NCI-H69 (cell line): ENCODE measurements around the gene INSYN1.
"Not testable (repeated sequence)": the region's sequence is repeated elsewhere in the genome, so short reads cannot be mapped to it uniquely, and the experiment has no call there.

ENCODE experiments used
- DNase-seq: peaks from one replicate; lab custom pipeline; 2025; lab: John Stamatoyannopoulos, UW

INSYN1 gene

DNA sequence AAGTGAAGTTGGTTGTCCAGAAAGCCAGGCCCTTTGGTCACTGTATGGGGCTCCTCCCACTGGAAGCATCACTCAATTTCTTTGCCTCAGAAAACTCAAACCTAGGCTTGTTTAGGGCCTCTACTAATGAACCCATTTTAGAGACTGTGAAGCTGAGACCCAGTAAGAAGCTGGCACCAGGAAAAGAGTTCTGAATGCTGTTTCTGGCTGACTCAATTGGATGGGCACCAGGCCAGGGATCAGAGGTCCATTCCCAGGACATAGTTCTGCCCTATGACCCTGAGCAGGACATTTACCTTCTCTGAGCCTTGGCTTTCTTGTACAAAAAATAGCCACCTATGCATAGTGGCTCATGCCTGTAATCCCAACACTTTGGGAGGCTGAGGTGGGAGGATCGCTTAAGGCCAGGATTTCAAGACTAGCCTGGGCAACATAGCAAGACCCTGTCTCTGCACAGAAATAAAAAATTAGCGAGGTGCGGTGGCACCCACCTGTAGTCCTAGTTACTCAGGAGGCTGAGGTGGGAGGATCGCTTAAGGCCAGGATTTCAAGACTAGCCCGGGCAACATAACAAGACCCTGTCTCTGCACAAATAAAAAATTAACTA is 38.4 kb downstream of the INSYN1 start:
- DNase-seq = no peak

DNA sequence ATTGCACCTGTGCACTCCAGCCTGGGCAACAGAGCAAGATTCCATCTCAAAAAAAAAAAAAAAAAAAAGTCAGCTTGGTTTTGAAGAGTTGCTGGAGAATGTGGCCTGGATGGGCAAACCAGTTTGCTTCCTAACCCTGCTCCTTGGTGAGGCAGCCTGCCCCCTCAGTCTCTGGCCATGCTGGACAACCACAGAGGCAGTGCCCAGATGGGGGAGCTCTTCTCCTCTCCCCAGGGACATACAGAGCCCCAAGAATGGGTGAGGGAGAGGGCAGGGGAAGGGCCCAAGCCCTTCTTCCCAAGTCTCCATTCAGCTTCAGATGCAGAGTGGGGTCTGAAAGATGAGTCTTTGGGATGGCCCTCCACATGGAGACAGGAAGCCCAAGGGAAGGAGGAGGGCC is 41.0 kb downstream of the INSYN1 start:
- no peak for DNase-seq

- no peak for DNase-seq
Observed at GRCh38 chr15:73711526-73711925, 41.6 kb downstream of the INSYN1 start.

- DNase-seq = no peak
Observed at GRCh38 chr15:73710321-73710720, 42.8 kb downstream of the INSYN1 start.

DNA sequence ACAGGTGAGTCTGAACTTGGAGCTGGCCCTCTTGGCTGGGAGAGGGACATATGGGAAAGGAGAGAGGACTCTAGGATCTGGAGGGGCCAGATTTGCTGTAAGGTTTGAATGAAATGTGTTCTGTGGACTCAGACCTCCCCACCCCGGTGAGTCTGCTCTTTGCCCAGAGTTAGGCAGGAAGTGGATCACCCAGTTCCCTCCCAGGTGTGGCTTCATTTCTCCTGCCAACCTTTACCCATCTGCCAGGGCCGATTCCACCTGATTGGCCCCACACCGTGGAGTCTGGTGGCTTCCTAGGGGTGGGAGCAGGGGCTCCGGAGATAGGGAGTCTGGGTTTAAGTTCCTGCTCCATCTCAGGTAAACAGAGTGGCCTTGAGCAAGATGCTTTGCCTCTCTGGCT is 43.5 kb downstream of the INSYN1 start:
- DNase-seq = no peak

DNA sequence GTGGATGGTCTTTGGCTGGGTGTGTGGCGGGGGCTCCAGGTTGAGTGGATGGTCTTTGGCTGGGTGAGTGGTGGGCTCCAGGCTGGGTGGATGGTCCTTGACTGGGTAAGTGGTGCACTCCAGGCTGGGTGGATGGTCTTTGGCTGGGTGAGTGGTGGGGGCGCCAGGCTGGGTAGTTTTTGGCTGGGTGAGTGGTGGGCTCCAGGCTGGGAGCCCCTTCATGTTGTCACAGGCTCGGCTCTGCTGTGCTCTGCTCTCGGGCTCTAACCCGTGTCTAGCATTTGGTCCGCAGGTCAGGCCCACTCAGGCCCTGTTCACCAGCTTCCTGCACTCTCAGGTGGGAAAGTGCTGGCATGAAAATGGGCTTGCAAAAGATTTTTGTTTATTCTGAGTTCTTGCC is 43.9 kb downstream of the INSYN1 start:
- no peak for DNase-seq

GRCh38 chr15:73708691-73709090 is 44.5 kb downstream of the INSYN1 start:
- no peak for DNase-seq

GRCh38 chr15:73704869-73705645 is 48.1 kb downstream of the INSYN1 start:
- peak; percentile 63 for DNase-seq

DNA sequence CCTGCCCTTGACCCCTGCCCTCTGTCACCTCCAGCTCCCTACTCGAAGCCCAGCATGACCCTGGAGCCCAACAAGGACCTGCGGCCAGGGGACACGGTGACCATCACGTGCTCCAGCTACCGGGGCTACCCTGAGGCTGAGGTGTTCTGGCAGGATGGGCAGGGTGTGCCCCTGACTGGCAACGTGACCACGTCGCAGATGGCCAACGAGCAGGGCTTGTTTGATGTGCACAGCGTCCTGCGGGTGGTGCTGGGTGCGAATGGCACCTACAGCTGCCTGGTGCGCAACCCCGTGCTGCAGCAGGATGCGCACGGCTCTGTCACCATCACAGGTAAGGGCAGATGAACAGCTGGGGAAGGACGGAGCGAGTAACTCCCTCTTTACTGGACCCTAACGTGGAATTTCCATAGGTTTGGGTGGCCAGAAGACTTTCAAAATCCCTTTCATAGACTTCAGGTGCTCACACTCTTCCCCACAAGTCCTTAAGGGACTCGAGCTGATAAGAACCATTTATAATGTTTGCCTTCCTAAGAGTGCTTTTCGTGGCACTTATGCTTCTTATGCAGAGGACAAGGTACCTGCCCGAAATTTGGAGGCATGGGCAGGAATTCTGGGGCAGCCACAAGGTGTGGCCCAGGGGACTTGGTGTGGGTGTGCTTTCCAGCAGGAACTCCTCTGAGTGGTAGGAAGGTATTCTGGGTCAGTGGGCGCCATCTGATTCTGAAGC is 48.8 kb downstream of the INSYN1 start:
- DNase-seq = not testable (repeated sequence)

- not testable (repeated sequence) for DNase-seq
Observed at GRCh38 chr15:73703601-73704000, 49.5 kb downstream of the INSYN1 start.

GRCh38 chr15:73702311-73703239 is 50.6 kb downstream of the INSYN1 start:
- not testable (repeated sequence) for DNase-seq

DNA sequence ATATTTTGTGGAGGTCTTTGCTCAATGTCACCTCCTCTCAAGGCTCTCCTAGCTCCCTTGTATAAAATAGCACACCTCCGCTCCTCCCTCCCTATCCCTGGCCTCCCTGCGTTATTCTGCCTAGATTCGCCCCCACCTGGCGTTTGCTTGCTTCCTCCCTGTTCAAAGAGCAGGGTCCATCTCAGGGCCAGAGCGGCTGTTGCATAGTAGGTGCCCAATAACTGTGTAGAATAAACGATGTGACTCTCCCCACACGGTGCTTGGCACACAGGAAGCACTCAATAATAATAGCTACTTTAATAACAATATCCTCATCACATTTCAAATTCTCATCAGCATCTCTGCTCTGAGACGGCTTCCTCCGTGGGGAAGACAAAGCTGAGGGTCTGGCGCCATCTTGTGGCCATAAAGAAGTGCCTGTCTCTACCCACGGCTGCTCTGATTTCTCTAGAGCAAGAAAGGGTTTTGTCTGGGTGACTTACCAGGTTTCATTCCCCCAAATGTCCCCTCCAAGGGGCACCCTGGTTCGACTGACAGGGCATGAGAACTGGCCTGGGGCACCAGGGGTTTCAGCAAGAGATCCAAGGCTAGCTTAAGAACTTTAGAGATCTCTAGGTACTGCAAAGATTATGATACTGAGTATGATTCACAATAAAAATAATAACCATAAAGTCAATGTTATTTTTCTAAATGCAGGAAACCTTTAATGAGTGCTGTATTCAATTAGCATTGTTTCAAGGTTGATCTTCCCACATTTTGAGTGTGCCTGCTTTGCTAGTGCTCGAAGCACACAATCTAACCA is 52.9 kb downstream of the INSYN1 start:
- peak; percentile 73 for DNase-seq

GRCh38 chr15:73699249-73700040 is 53.7 kb downstream of the INSYN1 start:
- no peak for DNase-seq

GRCh38 chr15:73697033-73697467 is 56.1 kb downstream of the INSYN1 start:
- peak; percentile 74 for DNase-seq

DNA sequence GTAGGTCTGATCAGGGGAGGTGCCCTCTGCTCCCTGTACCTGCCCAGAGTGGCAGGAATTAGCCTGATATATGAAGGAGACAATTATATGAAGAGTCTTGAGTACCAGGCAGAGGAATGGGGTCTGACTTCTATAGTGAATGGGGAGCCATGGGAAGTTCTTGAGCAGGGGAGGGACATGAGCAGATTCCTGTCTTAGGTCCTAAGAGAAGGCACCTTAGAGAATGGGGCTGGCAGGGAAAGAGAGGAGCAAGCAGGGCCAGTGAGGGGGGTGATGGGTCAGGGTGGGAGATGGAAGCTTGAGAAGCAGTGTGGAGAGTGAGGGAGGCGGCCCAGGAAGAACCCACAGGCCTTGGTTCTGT is 56.5 kb downstream of the INSYN1 start:
- DNase-seq = no peak

DNA sequence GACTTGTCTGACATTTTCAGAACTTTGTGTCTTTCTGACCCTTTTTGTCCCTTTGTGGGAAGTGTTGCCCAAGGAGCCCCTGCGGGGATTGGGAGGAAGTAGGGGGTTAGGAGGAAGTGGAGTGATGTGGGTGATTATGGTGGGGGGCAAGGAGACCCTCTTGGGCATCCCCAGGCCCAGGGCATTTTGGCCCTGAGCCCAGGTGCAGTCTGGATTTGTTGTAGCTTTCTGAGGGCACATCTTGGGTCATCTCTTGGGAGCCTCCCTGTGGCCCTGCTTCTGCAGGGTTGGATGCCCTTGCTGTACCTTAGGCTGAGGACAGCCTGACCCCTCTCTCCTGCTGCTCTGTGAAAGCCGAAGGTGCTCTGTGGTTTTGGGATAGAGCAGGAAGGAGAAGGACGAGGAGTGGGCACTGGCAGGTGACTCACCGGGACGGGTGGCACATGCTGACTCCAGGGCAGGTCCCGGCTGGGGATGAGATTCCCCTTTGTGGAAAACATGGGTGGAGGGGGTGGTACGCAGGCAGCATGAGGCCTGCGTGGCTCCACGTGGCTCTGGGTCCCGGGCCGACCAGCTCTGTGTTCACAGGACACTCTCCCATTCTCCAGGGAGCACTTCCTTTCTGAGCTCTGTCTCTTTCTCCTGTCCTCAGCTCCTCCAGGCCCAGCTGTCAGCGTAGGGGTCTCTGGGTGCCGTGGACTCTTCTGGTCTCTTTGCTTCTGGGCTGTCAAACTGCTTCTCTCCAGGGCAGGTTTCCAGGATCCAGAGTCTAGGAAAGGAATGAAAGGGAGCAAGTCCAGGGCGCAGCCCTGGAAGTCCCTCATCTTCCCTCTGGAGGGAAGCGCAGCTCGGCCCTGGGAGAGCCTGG is 57.1 kb downstream of the INSYN1 start:
- no peak for DNase-seq

DNA sequence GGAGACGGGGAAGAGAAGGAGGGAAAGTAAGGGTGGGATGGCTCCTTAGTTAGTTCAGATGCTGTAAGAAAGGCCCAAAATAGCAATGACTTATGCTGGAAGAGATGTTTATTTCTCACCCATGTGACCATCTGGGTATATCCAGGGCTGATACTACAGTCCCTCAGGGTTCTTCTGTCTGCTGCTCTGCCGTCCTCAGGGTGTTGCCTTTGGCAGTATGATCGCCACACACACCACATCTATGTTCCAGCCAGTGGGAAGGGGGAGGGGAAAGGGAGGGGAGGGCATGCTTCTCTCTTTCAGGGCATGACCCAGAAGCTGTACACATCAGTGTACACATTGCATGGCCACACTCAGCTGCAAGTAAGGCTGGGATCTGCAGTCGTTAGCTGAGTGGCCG is 58.7 kb downstream of the INSYN1 start:
- no peak for DNase-seq

DNA sequence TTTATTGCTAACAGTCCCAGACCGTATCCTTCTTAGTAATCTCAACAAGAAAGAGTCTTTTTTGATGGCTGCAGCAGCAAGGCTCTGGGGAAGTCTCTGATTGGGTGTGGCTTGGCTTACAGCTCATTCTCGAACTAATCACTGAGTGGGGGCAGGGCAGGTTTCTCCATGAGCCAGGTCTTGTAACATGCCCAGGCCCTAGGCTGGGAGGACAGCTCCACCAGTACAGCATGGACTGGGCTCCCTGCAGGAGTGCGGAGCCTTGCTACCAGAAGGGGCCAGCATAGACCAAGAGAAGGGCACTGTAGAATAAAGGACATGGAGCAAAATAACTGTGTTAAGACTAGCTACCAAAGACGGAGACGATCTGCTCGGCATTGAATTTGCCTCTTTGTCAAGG is 61.8 kb downstream of the INSYN1 start:
- peak; percentile 1 for DNase-seq

DNA sequence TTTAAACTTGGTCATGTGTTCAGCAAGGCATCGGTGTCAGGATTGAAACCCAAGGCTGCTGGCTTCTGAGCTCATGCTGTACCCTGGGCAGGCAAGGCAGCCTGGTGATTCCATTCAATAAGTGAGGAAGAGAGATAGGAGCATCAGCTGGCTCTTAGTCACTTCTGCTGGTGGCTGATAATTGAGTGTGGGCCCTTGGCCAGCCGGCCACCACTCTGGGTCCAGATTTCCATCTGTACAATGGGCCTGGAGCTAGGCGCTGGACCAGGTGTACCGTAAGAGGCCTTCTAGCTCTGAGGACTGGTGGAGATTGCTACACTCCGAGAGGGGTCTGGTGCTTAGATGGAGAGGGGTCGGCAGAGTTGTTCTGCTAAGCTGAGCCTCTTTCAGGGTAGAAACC is 64.7 kb downstream of the INSYN1 start:
- no peak for DNase-seq
